HG03439 (cell line): ENCODE measurements around the gene NPM3.

Experiments
- ATAC-seq: cut with Tn5 transposase; IDR thresholded peaks from one replicate; pipeline ENCODE4 v1.9.1; 2021; ENCODE audit warnings: mild to moderate bottlenecking, moderate library complexity; ENCODE audit not compliant: unreplicated experiment

The NPM3 gene

GRCh38 chr10:101775273-101776160 lies 7.7 kb downstream of the NPM3 start, which contains the start of gene FGF8:
Gene FGF8 (minus strand): TSS chr10:101776114. CDS start chr10:101775900, 214 bp downstream.
- ATAC-seq = no peak

- no peak for ATAC-seq
Observed at GRCh38 chr10:101774589-101775272, 8.5 kb downstream of the NPM3 start.

GRCh38 chr10:101773923-101774588 lies 9.2 kb downstream of the NPM3 start:
- ATAC-seq = no peak

- no peak for ATAC-seq
Observed at GRCh38 chr10:101772895-101773761, 10.1 kb downstream of the NPM3 start.

- no peak for ATAC-seq
Observed at GRCh38 chr10:101772017-101772894, 11.0 kb downstream of the NPM3 start.

- no peak for ATAC-seq
Observed at GRCh38 chr10:101771380-101771779, 11.9 kb downstream of the NPM3 start.

- no peak for ATAC-seq
Observed at GRCh38 chr10:101770331-101771215, 12.7 kb downstream of the NPM3 start.

- ATAC-seq = no peak
Observed at GRCh38 chr10:101769541-101770180, 13.6 kb downstream of the NPM3 start.

- no peak for ATAC-seq
Observed at GRCh38 chr10:101768791-101769170, 14.5 kb downstream of the NPM3 start.

- ATAC-seq = no peak
Observed at GRCh38 chr10:101767966-101768790, 15.1 kb downstream of the NPM3 start.

- no peak for ATAC-seq
Observed at GRCh38 chr10:101767600-101767945, 15.7 kb downstream of the NPM3 start.

- no peak for ATAC-seq
Observed at GRCh38 chr10:101766753-101767599, 16.3 kb downstream of the NPM3 start.

GRCh38 chr10:101766306-101766705 lies 16.9 kb downstream of the NPM3 start:
- ATAC-seq = no peak

- no peak for ATAC-seq
Observed at GRCh38 chr10:101763141-101763846, 20.0 kb downstream of the NPM3 start.

- no peak for ATAC-seq
Observed at GRCh38 chr10:101762736-101763135, 20.5 kb downstream of the NPM3 start.

GRCh38 chr10:101761226-101761625 lies 22.0 kb downstream of the NPM3 start:
- no peak for ATAC-seq
